GM12874 (cell line): ENCODE measurements around the gene LARGE1.

Source experiments
- TF ChIP-seq, protein P1 (sequence below): IDR thresholded peaks from 2 replicates; pipeline ENCODE4 v1.5.1; 2011; ENCODE audit warnings: low read depth, mild to moderate bottlenecking, control low read depth, low read length, moderate library complexity; ENCODE audit not compliant: insufficient read depth

Gene LARGE1

DNA sequence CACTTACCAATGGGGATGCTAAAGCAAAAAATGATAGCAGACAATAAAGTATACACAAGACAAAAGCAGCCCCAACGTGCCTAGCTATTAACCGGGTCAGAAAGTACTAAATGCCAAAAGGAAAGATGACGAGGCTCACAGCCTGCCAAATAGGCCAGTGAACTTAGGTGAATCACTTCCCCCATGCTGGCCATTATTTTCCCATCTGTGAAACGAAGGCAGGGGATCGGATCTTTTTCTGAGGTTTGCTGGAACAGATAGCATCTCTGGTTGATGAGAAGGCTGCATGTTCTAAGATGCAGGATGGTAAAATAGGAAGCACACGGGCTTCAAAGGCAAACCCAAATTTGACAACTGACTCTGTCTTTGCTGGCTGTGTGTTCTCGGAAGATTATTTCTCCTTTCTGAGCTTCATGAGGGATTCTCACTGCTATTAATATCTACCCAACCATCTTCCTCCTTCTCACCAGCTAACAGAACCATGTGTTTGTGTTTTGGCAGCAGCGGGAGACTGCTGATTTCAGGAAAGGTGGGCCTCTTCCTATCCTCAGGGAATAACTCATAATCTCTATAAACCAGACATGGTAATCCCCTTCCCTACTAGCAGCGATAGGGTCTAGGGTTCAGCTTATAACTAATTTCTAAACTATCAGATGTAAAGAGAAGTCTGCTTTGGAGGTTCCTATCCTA lies 390.7 kb downstream of the LARGE1 start:
- TF ChIP-seq, protein P1, sequence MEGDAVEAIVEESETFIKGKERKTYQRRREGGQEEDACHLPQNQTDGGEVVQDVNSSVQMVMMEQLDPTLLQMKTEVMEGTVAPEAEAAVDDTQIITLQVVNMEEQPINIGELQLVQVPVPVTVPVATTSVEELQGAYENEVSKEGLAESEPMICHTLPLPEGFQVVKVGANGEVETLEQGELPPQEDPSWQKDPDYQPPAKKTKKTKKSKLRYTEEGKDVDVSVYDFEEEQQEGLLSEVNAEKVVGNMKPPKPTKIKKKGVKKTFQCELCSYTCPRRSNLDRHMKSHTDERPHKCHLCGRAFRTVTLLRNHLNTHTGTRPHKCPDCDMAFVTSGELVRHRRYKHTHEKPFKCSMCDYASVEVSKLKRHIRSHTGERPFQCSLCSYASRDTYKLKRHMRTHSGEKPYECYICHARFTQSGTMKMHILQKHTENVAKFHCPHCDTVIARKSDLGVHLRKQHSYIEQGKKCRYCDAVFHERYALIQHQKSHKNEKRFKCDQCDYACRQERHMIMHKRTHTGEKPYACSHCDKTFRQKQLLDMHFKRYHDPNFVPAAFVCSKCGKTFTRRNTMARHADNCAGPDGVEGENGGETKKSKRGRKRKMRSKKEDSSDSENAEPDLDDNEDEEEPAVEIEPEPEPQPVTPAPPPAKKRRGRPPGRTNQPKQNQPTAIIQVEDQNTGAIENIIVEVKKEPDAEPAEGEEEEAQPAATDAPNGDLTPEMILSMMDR = no peak

DNA sequence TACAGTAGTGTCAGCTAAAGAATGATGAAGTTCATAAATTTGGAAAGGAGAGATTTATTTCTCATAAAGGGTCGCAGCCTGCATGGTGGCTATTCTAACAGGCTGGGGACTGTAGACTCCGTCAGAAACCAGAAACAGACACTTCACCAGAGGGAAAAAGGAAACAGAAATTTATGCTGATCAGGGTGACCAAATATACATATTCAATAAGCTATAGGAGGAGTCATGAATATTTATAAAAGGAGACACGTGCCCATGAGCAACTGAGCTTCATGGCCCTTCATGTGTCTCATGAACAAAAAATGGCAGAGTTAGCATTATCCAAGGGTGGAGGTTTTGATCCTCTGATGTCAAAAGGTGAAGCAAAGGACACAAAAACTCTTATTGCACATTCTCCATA lies 392.1 kb downstream of the LARGE1 start:
- TF ChIP-seq, protein P1 = no peak

DNA sequence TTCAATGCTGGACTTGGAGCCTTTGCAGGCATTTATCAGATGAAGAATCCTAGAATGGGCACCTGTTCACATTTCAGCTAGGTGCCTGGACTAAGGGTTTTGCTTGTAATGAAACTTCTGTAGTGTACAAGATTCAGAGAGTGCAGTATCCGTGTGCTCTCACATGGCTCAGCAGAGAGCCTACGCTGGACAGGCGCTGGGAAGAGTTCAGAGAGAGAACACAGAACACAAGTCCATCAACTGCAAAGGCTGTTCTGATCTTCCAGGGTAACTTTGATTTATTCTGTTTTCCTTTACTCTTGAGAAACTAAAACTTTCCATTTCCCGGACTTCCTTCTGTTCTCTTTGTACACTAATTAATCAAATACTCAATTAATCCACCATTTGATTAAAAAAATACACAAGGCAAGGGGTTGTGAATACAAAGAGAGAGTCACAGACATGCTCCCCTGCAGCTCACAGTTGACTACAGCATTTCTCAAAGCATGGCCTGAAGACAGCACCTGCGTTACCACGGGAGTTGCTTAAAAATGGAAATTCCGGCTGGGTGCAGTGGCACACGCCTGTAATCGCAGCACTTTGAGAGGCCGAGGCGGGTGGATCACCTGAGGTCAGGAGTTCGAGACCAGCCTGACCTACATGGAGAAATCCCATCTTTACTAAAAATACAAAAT lies 393.7 kb downstream of the LARGE1 start:
- TF ChIP-seq, protein P1 = no peak

DNA sequence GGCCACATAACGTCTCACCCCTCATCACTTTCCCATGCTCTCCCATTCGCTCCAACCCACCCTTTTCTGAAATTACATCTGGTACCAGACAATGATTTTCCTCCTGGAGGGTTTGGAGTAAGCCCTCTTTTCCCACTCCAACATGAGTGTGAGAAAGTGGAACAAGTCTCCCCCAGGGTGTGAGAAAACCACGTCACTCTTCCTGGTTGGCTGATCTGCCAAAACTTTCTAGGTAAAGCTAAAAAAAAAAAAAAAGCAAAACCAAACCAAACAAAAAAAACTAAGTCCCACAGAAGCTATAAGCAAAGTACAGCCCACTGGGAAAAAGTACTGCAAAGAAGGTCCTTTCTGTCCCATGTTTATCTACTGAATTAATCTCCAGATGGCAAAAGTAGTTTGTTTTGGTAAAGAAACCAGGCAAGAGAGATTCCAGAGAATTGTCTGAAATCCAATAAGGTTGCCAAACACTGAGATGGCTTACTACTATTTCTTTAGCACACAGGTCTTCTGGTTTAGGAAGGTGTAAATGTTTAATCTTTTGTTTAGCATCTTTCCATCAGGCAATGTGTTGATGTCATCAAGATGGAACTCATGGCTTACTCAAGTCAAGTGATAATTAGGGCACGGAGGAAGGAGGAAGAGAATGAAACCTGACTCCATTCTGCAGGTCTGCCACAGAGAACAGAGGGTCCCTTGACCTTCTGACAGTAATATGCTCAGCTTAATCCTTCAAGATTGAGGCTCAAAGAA lies 395.6 kb downstream of the LARGE1 start:
- TF ChIP-seq, protein P1 = no peak

DNA sequence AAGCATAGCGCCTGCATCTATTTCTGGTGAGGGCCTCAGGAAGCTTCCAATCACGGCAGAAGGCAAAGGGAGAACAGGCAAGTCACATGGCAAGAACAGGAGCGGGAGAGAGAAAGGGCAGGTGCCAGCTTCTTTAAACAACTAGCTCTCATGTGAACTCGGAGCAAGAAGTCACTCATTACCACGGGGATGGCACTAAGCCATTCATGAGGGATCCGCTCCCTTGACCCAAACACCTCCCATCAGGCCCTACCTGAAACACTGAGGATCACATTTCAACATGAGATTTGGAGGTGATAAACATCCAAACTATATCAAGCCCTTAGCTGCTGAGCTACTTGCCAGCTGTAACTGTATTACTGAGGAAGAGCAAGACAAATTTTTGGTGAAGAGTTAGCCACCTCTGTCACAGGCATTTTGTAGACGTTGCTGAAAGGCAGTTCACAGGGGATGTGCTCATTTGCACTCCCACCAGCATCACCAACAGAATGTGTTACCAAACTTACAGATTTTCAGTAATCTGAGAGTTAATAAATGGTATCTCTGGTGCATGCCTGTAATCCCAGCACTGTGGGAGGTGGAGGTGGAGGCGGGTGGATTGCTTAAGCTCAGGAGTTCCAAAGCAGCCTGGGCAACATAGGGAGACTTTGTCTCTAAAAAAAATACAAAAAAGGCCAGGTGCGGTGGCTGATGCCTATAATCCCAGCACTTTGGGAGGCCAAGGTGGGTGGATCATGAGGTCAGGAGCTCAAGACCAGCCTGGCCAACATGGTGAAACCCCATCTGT lies 398.2 kb downstream of the LARGE1 start:
- TF ChIP-seq, protein P1 = no peak

DNA sequence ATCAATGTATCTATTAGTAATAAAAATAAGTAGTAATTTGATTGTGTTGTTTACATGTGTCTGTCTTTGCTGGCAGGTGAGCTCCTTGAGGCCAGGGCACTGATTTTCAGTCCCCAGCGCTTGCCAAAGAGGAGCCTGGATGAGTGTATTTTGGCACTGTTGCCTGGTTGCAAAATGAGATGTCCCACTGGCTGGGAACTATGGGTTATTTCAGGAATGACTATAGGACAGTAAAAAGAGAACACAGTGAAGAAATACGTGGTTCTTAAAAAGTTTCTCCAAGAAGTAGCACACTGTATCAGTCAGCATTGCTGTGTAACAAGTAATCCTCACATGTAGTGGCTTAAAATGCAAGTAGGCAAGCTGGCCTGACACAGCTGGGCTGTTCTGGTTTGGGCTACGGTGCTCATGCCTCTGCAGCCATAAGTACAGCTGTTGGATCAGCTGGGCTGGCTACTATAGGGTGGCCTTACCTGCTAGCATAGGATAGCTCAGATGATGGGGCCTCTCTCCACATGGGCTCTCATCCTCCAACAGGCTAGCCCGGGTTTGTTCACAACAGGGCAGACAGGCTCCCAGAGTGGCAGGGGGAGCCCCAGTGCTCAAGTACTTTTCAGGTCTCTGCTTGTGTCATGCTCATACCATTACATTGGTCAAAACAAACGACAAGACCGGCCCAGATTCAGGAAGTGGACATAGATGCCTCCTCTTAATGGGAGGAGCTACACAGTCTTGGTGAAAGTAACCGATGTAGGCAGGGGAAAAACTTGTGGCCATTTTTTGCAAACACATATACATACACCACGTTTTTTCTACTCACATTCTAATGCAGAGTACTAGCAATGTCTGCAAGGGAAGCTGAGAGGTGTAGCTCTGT lies 399.1 kb downstream of the LARGE1 start:
- TF ChIP-seq, protein P1 = no peak
